WTC11 (cell line): ENCODE measurements around the gene BACE2. TPM values are rescaled to one million over a fixed set of nuclear protein-coding genes. Genes with fewer than 3 reads are reported as not detected.
"Not testable (repeated sequence)": the region's sequence is repeated elsewhere in the genome, so short reads cannot be mapped to it uniquely, and the experiment has no call there.

Experiments
- ATAC-seq: fragments of 200-7000 bp; cut with Tn5 transposase; 2 replicates; pipeline ENCODE4 v1.10.0; 2021; ENCODE audit warnings: mild to moderate bottlenecking, moderate library complexity
- CTCF ChIA-PET: fragments of 300-600 bp; sonication (Branson Sonifier 250); formaldehyde crosslinking; loops from one replicate; lab custom pipeline; 2021; ENCODE audit warnings: antibody characterized with exemption; lab: Charles Lee
- POLR2A ChIA-PET: fragments of 350-600 bp; sonication (Branson Sonifier 250); formaldehyde crosslinking; loops from one replicate; lab custom pipeline; 2021; ENCODE audit warnings: antibody characterized with exemption; lab: Charles Lee
- DNase-seq: peaks from one replicate; pipeline ENCODE4 v3.0.0; 2021; ENCODE audit warnings: low spot score
- H3K27ac Mint-ChIP-seq: 2 replicates; pipeline ENCODE4 v1.8.0; 2021; ENCODE audit warnings: mixed read lengths
- H3K27me3 Mint-ChIP-seq: 2 replicates; pipeline ENCODE4 v1.8.0; 2021; ENCODE audit warnings: low read depth, mild to moderate bottlenecking, moderate library complexity, mixed read lengths
- H3K36me3 Mint-ChIP-seq: 2 replicates; pipeline ENCODE4 v1.8.0; 2021; ENCODE audit warnings: mixed read lengths
- H3K4me1 Mint-ChIP-seq: 2 replicates; pipeline ENCODE4 v1.8.0; 2022; ENCODE audit warnings: mixed read lengths
- H3K4me3 Mint-ChIP-seq: 2 replicates; pipeline ENCODE4 v1.8.0; 2021; ENCODE audit warnings: mild to moderate bottlenecking, moderate library complexity, mixed read lengths
- H3K9me3 Mint-ChIP-seq: 2 replicates; pipeline ENCODE4 v1.8.0; 2021; ENCODE audit warnings: mixed read lengths
- E2F1 ChIP-seq: sonication (generic); formaldehyde crosslinking; IDR thresholded peaks from 2 replicates; pipeline ENCODE4 v1.8.0; 2022; ENCODE audit warnings: mild to moderate bottlenecking, missing genetic modification reagents
- E2F5 ChIP-seq: sonication (generic); formaldehyde crosslinking; IDR thresholded peaks from 2 replicates; pipeline ENCODE4 v1.8.1; 2022; ENCODE audit warnings: mild to moderate bottlenecking, moderate library complexity, missing genetic modification reagents
- ELF4 ChIP-seq: sonication (generic); formaldehyde crosslinking; IDR thresholded peaks from 2 replicates; pipeline ENCODE4 v1.8.1; 2022; ENCODE audit warnings: low read depth, mild to moderate bottlenecking, moderate library complexity, missing genetic modification reagents
- FOXK1 ChIP-seq: sonication (generic); formaldehyde crosslinking; IDR thresholded peaks from 2 replicates; pipeline ENCODE4 v1.8.0; 2022; ENCODE audit warnings: mild to moderate bottlenecking, moderate library complexity, missing genetic modification reagents
- IRF1 ChIP-seq: sonication (generic); formaldehyde crosslinking; IDR thresholded peaks from 2 replicates; pipeline ENCODE4 v1.8.0; 2023; ENCODE audit warnings: missing genetic modification reagents
- STAT6 ChIP-seq: sonication (generic); formaldehyde crosslinking; conservative IDR thresholded peaks from 2 replicates; pipeline ENCODE4 v1.8.1; 2023; ENCODE audit warnings: mild to moderate bottlenecking, low read depth, missing genetic modification reagents, moderate library complexity
- ZBTB21 ChIP-seq: sonication (generic); formaldehyde crosslinking; IDR thresholded peaks from 2 replicates; pipeline ENCODE4 v1.8.1; 2023; ENCODE audit warnings: mild to moderate bottlenecking, missing genetic modification reagents, borderline replicate concordance
- ZBTB43 ChIP-seq: sonication (generic); formaldehyde crosslinking; IDR thresholded peaks from 2 replicates; pipeline ENCODE4 v1.8.1; 2023; ENCODE audit warnings: mild to moderate bottlenecking, missing genetic modification reagents
- ZNF281 ChIP-seq: sonication (generic); formaldehyde crosslinking; IDR thresholded peaks from 2 replicates; pipeline ENCODE4 v1.8.0; 2023; ENCODE audit warnings: mild to moderate bottlenecking, missing genetic modification reagents
- ZNF425 ChIP-seq: fragments of 250-450 bp; sonication (Bioruptor Pico); conservative IDR thresholded peaks from 2 replicates; pipeline ENCODE4 v1.9.0; 2021; ENCODE audit warnings: mild to moderate bottlenecking
- total RNA-seq: library from RNA; stranded (reverse); gene quantifications from 3 replicates; pipeline ENCODE4 v1.2.3, GENCODE V29; 2021

BACE2 gene
- total RNA-seq, 1 experiment from 2014 or later: 9.8 TPM

- Mint-ChIP-seq H3K27ac (no peak overlapping the region), H3K4me1 (no peaks in the 10 kb centered on the region), H3K27me3 (peaks cover 2% of the 10 kb centered on the region; the same call in 1 of the 2 replicates), H3K36me3 (peaks cover 50% of the 10 kb centered on the region), H3K9me3 (peaks cover 30% of the 10 kb centered on the region), H3K4me3 (no peak overlapping the region)
- no peak for DNase-seq
- CTCF ChIA-PET: no interaction called here
- POLR2A ChIA-PET: no interaction called here
- no peak for ATAC-seq
- no peak for TF ChIP-seq ZNF425
- TF ChIP-seq STAT6 (CRISPR knock-in tag): no peak
- no peak for TF ChIP-seq ZBTB21 (CRISPR knock-in tag)
- no peak for TF ChIP-seq ZBTB43
Observed at GRCh38 chr21:41255190-41255589, 87.2 kb downstream of the BACE2 start.

GRCh38 chr21:41256231-41256630 lies 88.3 kb downstream of the BACE2 start:
- H3K4me3 Mint-ChIP-seq, DNase-seq, CTCF ChIA-PET, POLR2A ChIA-PET, ATAC-seq, H3K4me1 Mint-ChIP-seq, H3K27ac Mint-ChIP-seq, H3K27me3 Mint-ChIP-seq: not testable (repeated sequence)
- Mint-ChIP-seq H3K9me3 (peaks cover 30% of the 10 kb centered on the region), H3K36me3 (peaks cover 44% of the 10 kb centered on the region)

GRCh38 chr21:41256771-41257702 lies 89.1 kb downstream of the BACE2 start:
- no peak for TF ChIP-seq IRF1 (CRISPR knock-in tag)
- TF ChIP-seq E2F5 (CRISPR knock-in tag): no peak
- no peak for TF ChIP-seq FOXK1 (CRISPR knock-in tag)
- no peak for TF ChIP-seq ELF4 (CRISPR knock-in tag)
- no peak for TF ChIP-seq E2F1 (CRISPR knock-in tag)
- no peak for TF ChIP-seq ZNF281 (CRISPR knock-in tag)
- Mint-ChIP-seq H3K36me3 (peaks cover 40% of the 10 kb centered on the region), H3K27ac (no peak overlapping the region), H3K27me3 (peaks cover 2% of the 10 kb centered on the region; the same call in 1 of the 2 replicates), H3K4me1 (no peaks in the 10 kb centered on the region), H3K9me3 (peaks cover 30% of the 10 kb centered on the region), H3K4me3 (no peak overlapping the region)
- DNase-seq: no peak
- CTCF ChIA-PET: no interaction called here
- POLR2A ChIA-PET: no interaction called here
- no peak for ATAC-seq
